Kidney (tissue), 14 donors: Measurements from ENCODE around the gene TSPAN1. TPM values are rescaled to one million over a fixed set of nuclear protein-coding genes. Genes with fewer than 3 reads are reported as not detected.
A peak's percentile ranks its signal among the peaks of the same experiment; 100 is the strongest.

ENCODE experiments used
- DNase-seq, 5 donors: peaks; one replicate each; pipeline ENCODE4 v3.0.0-alpha.2; 2013 to 2020
- FAIRE-seq: peaks from 2 replicates; lab custom pipeline; 2012; peaks lifted over from hg19 to GRCh38; lab: Jason Lieb, UNC
- H3K27ac ChIP-seq, 2 donors: one replicate each; pipeline ENCODE4 v1.7.0; 2013; ENCODE audit warnings: low read depth in 2 of 2, low read length in 2 of 2, inconsistent platforms in 1 of 2
- H3K27me3 ChIP-seq: one replicate; pipeline ENCODE4 v1.7.1; 2013; ENCODE audit warnings: low read length, inconsistent platforms; ENCODE audit not compliant: control insufficient read depth, insufficient read depth
- H3K36me3 ChIP-seq, 3 donors: one replicate each; pipeline versions ENCODE4 v1.7.0 to v1.7.1; 2013; ENCODE audit warnings: low read length in 3 of 3, control low read depth in 1 of 3, inconsistent platforms in 1 of 3; ENCODE audit not compliant: insufficient read depth in 3 of 3, control insufficient read depth in 2 of 3
- H3K4me1 ChIP-seq, 3 donors: one replicate each; pipeline versions ENCODE4 v1.7.0 to v1.7.1; 2013; ENCODE audit warnings: low read length in 3 of 3, inconsistent platforms in 1 of 3, low read depth in 1 of 3; ENCODE audit not compliant: control insufficient read depth in 2 of 3, insufficient read depth in 2 of 3
- H3K4me3 ChIP-seq, 3 donors: one replicate each; pipeline versions ENCODE4 v1.7.0 to v1.8.1; 2013; ENCODE audit warnings: low read length in 3 of 3, control low read depth in 1 of 3, inconsistent platforms in 1 of 3
- H3K9ac ChIP-seq, 3 donors: one replicate each; pipeline versions ENCODE4 v1.7.0 to v1.7.1; 2013; ENCODE audit warnings: low read length in 3 of 3, control low read depth in 1 of 3, inconsistent platforms in 1 of 3
- H3K9me3 ChIP-seq, 3 donors: one replicate each; pipeline versions ENCODE4 v1.7.0 to v1.7.1; 2013; ENCODE audit warnings: low read length in 3 of 3, control low read depth in 1 of 3, inconsistent platforms in 1 of 3; ENCODE audit not compliant: control insufficient read depth in 2 of 3, insufficient read depth in 1 of 3
- intact Hi-C: fragments of 100-400 bp; cut with DNase I; formaldehyde crosslinking; loops from one replicate; pipeline ENCODE4 v1.11.1; 2022
- polyA plus RNA-seq: library from polyadenylated mRNA; stranded (reverse); fragments of 350-450 nt; fragmentation: Illumina TruSeq; extraction: RNeasy Lipid Tissue Mini Kit (QIAGEN cat#74804); gene quantifications from one replicate; pipeline ENCODE4 v1.2.3, GENCODE V29; 2014; ENCODE audit warnings: low read depth, low replicate concordance; ENCODE audit not compliant: insufficient read depth
- total RNA-seq: library from RNA; stranded (reverse); fragmentation: NEBNext Ultra II Directional; extraction: Animal tissue kit (Norgen Biotek cat#: 25700); gene quantifications from one replicate; pipeline ENCODE4 v1.2.1, GENCODE V29; 2021
- TF ChIP-seq, protein P1 (sequence below): IDR thresholded peaks from 3 replicates; pipeline ENCODE4 v1.5.1; 2012; ENCODE audit warnings: mild to moderate bottlenecking, moderate library complexity, borderline replicate concordance; ENCODE audit not compliant: insufficient read depth; ENCODE audit errors: extremely low read depth
- donor health status: control.
- donor health status: control.
- donor health status: control.
- donor health status: control.
- donor health status: control.
- donor health status: DM: yes; HTN: yes; CAD: no.
- donor health status: Normal renal cell carcinoma (clear cell type).

The TSPAN1 gene
- total and polyA plus RNA-seq, 2 donors from 2014 or later: 518 to 578 TPM

DNA sequence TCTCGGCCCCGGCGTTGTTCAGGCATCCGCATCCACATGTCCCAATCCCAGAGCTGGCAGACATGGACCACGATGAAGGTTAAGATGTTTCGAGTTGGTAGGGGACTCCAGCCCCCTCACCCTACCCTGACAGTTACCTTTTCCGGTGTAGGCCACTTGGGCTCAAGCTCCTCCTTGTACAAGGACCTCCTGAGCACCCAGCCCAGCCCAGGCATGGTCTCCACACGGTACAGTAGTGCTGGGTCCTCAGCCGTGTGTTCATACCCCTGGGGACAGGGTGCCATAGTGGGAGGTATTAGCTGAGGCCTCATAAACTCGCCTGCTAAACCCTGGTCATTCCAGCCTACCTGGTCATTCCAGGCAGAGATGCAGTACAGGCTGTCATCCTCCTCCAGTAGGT, 17.3 kb downstream of the TSPAN1 start:
- no peak for FAIRE-seq
- H3K27ac ChIP-seq: no peak overlapping the region
- no peaks in the 10 kb centered on the region for H3K27me3 ChIP-seq
- H3K9ac ChIP-seq: no peak overlapping the region
- H3K9me3 ChIP-seq: no peaks in the 10 kb centered on the region
- no peak for DNase-seq
- intact Hi-C loops: no loop called here
- no peak overlapping the region for H3K4me3 ChIP-seq
- TF ChIP-seq, protein P1, sequence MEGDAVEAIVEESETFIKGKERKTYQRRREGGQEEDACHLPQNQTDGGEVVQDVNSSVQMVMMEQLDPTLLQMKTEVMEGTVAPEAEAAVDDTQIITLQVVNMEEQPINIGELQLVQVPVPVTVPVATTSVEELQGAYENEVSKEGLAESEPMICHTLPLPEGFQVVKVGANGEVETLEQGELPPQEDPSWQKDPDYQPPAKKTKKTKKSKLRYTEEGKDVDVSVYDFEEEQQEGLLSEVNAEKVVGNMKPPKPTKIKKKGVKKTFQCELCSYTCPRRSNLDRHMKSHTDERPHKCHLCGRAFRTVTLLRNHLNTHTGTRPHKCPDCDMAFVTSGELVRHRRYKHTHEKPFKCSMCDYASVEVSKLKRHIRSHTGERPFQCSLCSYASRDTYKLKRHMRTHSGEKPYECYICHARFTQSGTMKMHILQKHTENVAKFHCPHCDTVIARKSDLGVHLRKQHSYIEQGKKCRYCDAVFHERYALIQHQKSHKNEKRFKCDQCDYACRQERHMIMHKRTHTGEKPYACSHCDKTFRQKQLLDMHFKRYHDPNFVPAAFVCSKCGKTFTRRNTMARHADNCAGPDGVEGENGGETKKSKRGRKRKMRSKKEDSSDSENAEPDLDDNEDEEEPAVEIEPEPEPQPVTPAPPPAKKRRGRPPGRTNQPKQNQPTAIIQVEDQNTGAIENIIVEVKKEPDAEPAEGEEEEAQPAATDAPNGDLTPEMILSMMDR: no peak
- H3K4me1 ChIP-seq: peaks cover 0 to 21% (median 20%) of the 10 kb centered on the region in 3 donors
- H3K36me3 ChIP-seq: peaks cover 0 to 50% (median 24%) of the 10 kb centered on the region in 3 donors

GRCh38 chr1:46193285-46193684, 18.4 kb downstream of the TSPAN1 start:
- peak overlapping the region in 1 of 2 donors; percentile 1 for H3K27ac ChIP-seq
- H3K4me3 ChIP-seq: no peak overlapping the region
- H3K4me1 ChIP-seq: peaks cover 0 to 23% (median 18%) of the 10 kb centered on the region in 3 donors
- no peak for DNase-seq
- intact Hi-C loops: no loop called here
- no peaks in the 10 kb centered on the region for H3K9me3 ChIP-seq
- TF ChIP-seq, protein P1: no peak
- no peak overlapping the region for H3K9ac ChIP-seq
- H3K36me3 ChIP-seq: peaks cover 0 to 50% (median 24%) of the 10 kb centered on the region in 3 donors
- FAIRE-seq: no peak
- no peaks in the 10 kb centered on the region for H3K27me3 ChIP-seq

DNA sequence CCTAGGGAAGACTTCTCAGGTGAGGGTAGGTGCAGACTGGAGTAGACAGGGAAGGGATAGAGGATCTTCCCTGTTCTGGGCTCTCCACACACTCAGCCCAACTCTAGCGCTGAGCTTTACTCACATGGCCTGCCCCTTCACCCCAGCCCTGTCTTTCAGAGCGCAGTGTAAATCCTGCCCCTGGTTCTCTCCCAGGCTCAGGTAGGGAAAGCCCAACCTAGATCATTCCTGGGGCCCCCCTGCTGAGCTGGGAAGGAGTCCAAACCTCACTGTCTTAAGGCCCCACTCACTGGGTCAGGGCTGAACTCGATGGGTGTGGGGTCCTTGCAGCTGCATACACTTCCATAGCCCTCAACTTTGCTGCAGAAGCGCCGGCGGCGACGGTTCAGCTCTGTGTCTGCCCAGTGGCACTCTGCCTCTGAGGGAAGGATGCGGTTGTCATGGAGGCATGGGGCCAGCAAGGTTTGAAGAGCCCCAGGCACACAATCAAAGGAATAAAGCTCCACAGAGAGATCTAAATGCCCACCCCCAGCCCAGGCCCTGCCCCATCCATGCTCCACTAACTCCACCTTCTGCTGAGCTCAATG, 19.2 kb downstream of the TSPAN1 start:
- no peaks in the 10 kb centered on the region for H3K9me3 ChIP-seq
- no peaks in the 10 kb centered on the region for H3K27me3 ChIP-seq
- H3K27ac ChIP-seq: peak overlapping the region in 1 of 2 donors; percentile 1
- no peak overlapping the region for H3K4me3 ChIP-seq
- no peak for FAIRE-seq
- H3K9ac ChIP-seq: no peak overlapping the region
- TF ChIP-seq, protein P1: no peak
- H3K4me1 ChIP-seq: peaks cover 0 to 23% (median 10%) of the 10 kb centered on the region in 3 donors
- peaks cover 0 to 42% (median 24%) of the 10 kb centered on the region in 3 donors for H3K36me3 ChIP-seq
- intact Hi-C loops: no loop called here
- DNase-seq: no peak
